Cortex of kidney (tissue), 1 donor: ENCODE measurements around the gene HPCA.

Experiments
- DNase-seq: peaks from one replicate; lab custom pipeline; 2025; lab: John Stamatoyannopoulos, UW

The HPCA gene

GRCh38 chr1:32871364-32872191, 14.7 kb upstream of the HPCA start:
- no peak for DNase-seq

DNA sequence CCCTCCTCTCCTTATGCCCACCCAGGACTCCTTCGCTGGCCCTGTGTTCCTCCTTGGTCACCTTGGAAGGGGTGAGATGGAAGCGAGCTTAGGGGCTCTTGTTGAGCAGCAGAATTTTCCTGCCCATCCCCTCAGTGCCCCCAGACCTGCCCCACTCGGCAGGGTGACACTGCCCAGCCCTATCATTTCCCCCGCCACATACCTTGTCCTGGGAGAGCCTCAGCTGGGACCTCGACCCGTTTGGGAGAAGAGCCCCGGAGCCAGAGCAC, 14.2 kb upstream of the HPCA start:
- DNase-seq: no peak

- no peak for DNase-seq
Measured at GRCh38 chr1:32873484-32873883, 12.8 kb upstream of the HPCA start.

DNA sequence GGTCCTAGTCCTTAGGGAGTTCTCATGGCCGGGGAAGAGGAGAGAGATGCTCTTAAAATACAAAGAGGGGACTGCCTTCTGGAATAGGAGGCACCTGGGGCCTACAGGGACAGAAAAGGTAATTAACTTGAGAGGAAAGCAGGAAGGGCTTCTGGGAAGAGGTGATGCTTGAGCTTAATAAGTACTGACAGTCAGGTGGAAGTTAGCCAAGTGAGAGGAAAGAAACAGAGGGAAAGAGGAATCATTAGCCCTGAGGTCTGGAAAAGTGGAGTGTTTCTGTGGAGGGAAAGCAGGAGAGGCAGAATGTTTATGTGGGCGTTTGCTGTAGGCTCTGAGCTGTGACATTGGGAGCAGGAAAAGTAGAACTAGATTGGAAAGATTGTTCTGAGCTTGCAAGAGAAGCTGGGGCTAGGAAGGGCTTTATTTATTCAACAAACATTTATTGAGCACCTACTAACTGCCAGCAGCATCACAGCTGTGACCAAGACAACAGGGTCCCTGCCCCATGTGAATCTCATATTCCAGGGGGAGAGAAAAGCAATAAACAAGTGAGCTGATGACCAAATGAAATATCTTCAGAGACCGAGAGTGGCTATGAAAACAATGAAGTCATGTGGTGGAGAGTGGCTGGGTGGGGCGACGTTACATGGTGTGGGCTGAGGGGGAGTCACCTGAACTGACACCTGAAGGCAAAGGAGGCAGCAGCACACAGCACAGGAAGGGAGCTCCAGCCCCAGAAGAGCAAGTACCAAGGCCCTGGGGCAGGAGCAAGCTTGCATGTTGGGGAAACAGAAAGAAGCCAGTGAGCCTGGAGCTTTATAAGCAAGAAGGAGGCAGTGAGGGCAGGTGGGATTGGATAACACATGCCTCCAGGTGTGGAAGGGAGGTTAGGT, 11.2 kb upstream of the HPCA start:
- no peak for DNase-seq

DNA sequence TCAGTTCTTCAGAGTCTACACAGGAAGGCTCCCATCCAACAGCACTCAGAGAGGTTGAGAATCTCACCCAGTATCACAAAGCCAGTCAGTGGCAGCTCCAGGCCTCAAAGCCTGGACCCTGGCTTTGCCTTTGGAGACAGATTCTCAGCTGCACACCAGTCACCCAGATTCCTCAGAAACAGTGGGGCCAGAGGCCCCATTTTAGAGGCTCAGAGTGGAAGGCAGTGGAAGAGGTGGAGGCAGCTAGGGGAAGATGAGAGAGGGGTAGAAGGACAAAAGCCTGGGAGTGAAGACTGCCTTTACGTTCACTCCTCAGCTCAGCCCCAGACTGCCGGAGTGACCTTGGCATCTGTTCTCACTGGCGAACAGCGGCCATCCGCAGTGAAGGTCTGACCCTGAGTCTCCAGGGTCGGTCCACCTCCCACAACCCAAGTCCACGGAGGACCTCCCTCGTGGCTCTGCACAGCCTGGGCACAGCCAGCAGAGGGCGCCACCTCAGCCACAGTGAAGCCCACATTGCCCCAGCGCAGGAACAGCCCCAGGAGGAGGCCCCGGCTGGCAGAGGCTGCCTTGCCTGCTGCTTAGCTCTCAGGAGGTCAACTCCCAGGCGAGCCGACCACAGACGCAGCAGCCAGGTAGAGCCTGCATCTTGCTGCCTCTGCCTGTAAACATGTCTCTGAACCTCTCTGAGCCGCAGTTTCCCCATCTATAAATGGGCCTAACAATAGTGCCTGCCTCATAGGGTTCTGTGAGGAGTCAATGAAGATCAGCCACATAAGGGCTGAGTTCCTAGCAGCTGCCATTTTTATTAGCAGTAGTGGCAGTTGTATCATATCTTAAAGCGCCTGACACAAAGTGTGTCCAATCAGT, 9.7 kb upstream of the HPCA start:
- DNase-seq: no peak

DNA sequence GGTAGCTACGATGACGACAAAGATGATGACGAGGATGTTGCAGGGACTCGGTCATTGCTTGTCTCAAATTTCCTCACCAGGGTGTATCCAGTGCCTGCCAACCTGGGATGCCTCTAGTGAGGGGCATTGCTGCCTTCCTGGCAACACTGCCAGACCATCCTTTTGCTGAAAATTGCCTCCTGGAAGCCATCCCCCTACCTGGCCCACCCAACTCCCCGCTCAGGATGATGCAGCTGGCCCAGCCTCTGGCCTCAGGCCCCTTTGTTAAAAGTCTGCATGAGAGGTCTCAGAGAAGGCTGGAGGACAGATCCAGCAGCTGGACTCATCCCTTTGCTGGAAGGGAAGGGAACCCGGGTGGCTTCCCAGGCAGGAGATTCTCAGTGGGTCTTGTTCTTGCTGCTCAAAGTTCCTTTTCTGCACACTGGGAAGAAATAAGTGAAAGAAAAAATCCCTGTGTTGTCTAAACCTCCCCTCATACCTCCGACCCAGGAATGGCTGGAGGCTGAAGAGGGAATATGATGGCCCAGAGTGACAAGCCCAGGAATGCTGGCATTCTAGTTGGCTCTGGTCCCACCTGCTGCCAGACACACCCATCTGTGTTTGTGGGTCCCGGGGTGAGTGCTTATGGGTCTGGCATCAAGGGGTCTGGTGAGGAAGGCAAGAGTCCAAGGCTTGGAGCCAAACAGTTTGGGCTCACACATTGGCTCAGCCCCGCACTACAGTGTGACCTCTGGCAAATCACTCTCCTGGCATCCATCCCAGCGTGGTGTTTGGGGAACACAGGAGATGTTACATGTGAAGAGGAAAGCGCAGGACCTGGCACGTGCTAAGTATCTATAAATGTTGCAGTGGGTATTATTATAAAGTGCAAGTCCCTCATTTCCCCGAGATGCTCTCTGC, 8.8 kb upstream of the HPCA start:
- no peak for DNase-seq

- no peak for DNase-seq
Measured at GRCh38 chr1:32878183-32878582, 8.1 kb upstream of the HPCA start.

DNA sequence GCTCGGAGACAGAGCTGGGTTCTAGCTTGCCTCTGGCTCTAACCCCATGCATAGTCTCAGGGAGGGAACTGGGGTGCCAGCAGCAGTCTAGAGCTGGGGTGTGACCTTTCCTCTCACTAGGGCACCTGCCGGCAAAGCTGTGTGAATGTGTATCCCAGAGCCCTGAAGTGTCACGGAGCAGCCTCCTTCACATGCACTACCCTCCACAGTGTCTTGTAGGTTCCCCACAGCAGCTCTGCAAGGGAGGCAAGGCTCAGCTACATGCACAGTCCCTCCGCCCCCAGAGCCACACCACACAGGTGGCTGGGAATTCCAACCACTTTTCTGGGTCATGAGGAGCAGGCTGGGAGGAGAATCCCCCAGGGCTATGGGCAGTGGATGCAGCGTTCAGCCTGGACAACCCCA, 7.7 kb upstream of the HPCA start:
- no peak for DNase-seq

DNA sequence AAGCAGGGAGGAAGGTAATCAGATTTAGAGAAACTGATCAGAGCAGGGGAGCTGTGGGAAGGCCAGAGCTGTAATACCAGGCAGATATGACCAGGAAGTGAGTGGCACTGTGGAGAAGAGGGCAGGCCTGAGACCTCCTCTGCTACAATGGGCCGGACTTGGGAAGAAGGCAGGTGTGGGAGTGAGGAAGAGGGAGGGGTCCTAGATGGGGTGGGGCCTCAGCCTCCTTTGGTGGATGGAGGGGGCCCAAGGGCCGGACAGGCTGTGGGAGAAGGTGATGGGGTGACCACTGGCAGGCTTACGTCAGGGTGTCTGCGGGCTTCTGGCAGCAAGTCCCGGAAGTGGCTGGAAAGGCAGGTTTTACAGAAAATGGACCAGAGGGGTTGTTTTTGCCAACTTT, 5.0 kb upstream of the HPCA start:
- DNase-seq: no peak

DNA sequence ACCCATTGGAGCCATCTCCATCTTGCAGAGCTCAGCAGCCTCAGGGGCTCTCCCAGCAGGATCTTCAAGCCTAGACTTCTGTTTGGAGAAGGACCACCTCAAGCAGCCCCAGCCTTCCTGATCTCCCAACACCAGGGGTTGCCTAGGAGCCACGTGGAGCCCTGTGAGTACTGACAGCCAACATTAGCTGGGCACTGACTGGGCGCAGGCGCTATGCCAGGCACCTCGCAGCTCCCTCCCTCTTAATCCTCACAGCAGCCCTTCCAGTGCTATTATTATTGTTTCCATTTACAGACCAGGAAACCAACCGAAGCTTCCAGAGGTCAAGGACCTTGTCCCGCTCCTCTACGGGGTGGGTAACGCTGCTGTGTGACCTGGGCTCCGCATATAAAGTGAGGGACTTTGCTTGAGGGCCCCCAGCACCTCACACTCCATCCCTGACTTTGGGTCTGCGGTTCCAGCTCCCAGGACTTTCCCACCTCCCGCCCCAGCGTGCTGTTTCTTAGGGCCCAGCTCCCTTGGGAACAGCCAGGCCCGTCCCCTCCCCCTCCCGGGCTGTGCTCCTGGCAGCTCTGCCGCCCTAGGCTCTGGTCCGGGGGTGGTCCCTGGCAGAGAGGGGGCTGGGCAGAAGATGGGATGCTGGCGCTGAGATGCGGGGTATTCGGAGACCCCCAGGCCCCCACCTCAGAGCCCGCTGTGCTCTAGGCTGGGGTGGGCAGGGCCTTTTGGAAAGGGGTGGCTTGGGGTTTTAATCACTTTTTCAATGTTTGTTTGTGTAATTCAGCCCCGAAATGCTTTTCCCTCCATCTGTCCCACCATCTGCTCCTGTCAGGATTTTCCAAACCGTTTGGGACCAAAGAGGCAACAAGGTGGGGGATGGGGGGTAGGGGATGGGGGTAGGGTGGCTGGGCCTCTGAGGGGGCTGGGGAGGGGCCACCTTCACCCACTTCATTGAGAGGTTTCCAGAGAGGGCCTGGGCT, 4.1 kb upstream of the HPCA start:
- no peak for DNase-seq

DNA sequence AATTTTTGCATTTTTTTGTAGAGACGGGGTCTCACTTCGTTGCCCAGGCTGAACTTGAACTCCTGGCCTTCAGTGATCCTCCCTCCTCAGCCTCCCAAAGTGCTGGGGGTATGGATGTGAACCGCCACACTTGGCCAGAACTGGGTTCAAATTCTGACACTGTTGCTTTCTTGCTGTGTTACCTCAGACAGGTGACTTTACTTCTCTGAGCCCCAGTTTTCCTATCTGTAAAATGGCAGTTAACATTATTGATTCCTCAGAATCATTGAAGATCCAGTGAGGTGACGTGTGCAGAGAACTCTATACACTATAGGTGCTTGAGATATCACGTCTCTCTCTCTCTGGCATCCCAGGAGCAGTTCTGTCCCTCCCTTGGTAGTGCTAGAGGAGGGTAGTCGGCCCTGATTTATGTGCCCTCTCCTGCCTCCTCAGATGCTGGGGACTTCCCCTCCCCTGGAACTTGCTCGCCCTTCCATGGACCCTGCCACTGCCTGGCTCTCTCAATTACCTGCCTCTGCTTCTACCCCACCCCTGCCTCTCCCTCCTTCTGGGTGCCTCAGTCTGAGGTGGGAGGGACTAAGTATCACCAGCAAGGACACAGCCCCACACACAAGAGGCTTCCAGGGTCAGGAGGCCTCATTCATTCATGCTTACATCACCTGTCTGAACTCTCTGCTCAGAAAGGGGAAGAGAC, 2.8 kb upstream of the HPCA start:
- DNase-seq: no peak

DNA sequence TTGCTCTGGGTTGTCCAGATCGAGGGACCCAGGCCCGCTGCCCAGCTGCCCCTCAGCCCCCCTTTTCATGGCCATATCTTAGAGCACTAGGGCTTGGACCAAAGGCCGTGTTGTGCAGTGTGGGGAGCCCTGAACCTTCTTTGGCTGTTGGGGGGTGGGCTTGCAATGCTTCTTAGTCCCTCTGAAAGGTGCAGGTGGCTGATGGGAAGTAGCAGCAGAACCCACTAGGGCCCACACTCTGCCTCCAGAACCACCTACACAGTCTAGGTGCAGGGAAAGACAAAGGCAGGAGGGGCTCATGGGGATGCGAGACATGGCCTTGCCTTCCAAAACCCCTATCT, 2.3 kb upstream of the HPCA start:
- no peak for DNase-seq

DNA sequence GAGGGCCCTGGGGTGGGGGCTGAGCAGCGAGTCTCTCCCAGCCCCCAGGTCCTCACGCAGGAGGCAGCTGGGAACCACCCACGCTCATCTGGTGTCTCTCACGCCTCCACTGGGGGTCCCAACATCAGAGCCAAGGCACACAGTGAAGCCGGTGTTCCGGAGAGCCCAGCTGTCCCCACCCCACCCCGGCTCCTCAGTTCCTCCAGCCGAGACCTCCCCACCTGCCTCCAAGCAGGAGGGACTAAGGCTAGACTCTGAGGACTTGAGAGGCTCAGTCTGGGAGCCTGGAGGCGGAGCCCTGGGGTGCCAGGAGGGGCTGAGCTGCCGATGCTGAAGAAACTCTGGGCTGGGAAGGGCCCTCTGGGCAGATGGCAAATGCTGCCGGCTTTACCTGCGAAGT, 1.6 kb upstream of the HPCA start:
- DNase-seq: no peak

DNA sequence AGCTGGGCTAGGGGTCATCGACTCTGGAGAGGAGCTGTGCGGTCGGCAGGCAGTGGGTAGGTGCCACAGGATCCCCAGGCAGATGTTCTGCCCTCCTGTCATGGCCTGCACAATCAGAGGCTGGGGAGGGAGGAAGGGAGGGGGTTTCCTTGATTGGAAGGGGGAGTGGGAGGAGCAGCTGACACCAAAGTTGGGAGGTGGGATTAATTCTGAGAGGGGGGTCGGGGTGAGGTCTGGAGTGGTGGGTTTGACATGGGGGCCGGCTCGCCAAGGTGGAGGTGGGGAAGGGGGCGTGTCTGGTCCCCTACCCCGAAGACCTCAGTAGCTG, 651 bp upstream of the HPCA start:
- DNase-seq: no peak

DNA sequence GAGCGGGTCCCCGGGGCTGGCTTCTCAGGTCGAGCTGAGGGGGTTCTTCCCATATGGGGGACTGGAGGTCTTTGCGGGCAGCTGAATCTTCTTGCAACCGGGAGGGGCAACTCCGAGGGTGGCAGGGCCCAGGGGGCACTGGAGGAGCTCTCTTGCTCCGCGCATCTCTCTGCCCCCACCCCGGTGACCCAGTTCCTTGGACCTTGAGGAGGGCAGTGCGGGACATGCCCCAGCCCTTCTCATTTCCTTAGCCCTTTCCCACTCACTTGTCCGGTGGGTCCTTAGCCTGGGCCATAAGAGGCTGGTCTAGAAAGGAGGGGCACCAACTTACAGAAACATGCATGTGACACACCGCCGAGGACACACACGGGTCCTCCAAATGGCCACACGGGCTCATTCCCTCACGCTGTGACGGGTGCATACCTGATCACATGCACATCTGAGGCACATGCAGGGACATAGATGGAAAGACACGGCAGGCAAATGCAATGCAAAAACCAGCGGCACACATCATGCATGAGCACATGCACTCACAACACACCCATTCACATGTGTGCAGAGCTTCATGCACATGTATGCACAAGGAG, 630 bp downstream of the HPCA start:
- DNase-seq: no peak

GRCh38 chr1:32887623-32888022, 1.3 kb downstream of the HPCA start:
- DNase-seq: no peak

DNA sequence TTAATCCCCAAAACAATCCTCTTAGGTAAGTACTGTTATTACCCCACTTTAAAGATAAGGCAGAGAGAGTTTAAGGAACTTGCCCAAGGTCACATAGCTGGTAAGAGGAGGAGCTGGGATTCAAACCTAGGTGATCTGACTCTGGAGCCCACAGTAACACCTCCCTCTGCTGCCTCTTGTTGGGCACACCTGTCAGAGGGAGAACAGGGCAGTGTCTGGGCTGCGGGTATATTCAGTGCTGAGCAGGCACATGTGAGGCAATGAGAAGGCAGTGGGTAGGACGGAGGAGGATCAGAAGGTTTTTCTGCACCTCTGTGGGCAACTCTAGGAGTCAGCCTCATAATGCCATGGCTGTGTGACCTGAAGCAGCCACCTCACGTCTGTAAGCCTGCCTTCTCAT, 1.8 kb downstream of the HPCA start:
- no peak for DNase-seq

DNA sequence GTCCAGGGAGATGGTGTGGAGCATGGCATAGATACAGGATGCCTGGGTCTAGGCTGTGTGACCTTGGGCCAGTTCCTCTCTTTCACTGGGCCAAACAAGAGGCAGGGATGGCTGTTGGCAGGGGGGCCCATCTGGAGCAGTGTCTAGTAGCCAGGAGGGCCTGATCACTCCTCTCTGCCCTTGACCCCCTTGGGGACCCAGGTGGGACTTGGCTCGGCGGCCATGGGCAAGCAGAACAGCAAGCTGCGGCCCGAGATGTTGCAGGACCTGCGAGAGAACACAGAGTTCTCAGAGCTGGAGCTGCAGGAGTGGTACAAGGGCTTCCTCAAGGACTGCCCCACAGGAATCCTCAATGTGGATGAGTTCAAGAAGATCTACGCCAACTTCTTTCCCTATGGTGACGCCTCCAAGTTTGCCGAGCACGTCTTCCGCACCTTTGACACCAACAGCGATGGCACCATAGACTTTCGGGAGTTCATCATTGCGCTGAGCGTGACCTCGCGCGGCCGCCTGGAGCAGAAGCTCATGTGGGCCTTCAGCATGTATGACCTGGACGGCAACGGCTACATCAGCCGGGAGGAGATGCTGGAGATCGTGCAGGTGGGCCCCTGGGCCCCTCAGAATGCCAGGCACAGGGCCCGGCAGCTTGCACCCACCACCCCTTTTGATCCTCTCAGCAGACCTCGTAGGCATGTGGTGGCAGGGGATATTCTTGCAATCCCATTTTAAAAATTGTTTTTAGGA, 2.6 kb downstream of the HPCA start:
- DNase-seq: no peak

DNA sequence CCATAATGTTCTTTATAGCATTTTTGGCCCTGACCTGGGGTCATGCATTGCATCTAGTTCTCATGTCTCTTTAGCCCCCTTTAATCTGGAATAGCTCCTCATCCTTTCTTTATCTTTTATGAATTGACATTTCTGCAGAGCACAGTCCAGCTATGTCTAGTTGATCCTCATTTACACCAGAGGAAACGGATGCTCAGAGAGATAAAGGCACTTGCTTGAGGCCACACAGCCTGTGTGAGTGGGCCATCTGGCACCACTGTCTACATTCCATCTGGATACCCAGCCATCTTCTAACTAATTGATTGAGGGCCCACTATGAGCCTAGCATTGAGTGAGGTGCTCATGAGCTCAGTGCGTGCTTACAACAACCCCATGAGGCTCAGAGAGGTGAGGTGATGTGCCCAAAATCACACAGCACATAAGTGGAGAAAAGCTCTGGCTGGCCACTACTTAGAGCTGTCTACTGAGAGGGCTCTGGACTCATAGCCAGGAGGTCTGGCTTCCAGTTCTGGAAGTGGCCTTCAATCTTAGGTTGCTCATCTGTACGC, 3.5 kb downstream of the HPCA start:
- no peak for DNase-seq
